HG03095 (cell line): ENCODE measurements around the gene RNF169.

ENCODE experiments used
- ATAC-seq: cut with Tn5 transposase; IDR thresholded peaks from one replicate; pipeline ENCODE4 v1.9.1; 2021; ENCODE audit warnings: moderate library complexity; ENCODE audit not compliant: unreplicated experiment

The RNF169 gene

DNA sequence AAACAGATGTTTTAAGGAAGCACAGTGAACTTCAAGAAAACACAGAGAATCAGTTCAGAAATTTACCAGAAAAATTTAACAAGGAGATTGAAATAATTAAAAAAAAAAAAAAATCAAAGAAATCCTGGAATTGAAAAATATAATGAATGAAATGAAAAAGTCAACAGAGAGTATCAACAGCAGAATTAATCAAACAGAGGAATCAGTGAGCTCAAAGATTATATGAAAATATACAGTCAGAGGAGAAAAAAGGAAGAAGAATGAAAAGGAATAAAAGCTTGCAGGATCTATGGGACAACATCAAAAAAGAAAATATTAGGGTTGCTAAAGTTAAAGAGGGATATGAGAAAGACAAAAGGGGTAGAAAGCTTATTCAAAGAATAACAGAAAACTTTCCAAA is 117.9 kb downstream of the RNF169 start:
- ATAC-seq: no peak

DNA sequence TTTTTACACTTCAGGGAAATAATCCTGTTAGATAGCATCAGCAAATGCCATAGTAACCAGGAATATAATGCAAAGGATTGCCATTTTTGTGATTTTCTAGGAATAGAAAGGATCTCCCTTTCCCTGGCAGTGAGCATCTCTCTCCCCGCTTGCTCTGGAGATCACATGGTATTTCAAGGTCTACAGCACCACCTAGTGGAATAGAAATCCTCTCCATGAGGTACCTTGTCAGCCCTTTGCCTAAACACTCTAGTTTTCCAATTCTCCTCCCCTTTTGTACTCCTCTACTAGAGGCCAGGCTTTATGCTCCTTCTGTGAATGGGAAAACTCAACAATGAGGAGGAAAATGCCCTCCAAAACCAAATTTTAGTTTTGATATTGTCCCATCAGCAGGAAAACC is 121.8 kb downstream of the RNF169 start:
- no peak for ATAC-seq

DNA sequence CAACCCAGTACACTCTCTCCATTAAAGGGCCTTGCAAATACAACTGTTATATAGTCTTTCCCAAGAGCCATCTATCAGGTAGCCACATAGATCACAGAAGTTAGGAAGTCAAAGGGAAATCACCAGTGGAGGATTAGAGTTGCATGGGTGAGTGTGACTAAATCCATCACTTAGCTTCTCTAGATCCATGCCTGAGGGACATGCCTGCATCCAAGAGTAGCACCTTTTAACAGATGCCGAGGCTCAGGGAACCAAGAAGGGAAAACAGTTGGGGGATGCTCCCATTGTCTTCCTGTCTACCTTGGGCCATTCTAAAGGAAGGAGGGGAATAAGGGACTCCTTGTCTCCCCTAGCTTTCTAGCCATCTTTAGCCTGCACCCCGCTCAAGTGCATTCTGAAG is 122.4 kb downstream of the RNF169 start:
- ATAC-seq: no peak

DNA sequence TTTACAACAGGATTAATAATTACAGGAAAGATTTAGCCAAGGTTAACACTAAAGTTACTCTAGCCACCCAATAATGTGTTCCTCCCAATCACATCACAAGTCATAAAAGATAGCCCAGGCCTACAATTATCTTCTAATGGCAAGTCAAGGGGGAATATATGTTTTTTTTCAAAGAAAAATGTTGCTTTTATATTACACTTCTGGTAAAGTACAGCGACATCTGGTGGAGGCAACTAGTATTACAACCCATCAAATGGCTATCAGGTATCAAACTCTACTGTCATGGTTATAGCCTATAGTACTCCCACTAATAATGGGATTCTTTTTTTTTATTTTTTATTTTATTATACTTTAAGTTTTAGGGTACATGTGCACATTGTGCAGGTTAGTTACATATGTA is 128.5 kb downstream of the RNF169 start:
- no peak for ATAC-seq
